SK-N-SH treated with all-trans-retinoic acid at 6 μM for 48 hours (cell line): ENCODE measurements around the gene PINK1.
"Not testable (repeated sequence)": the region's sequence is repeated elsewhere in the genome, so short reads cannot be mapped to it uniquely, and the experiment has no call there.

ENCODE experiments used
- ATAC-seq: fragments of 200-7000 bp; cut with Tn5 transposase; 3 replicates; pipeline ENCODE4 v1.9.1; 2020; ENCODE audit warnings: mild to moderate bottlenecking, moderate library complexity
- ARNTL ChIP-seq: fragments of 450-650 bp; formaldehyde crosslinking; IDR thresholded peaks from 2 replicates; pipeline ENCODE4 v1.5.0; 2020; ENCODE audit warnings: low read depth, mild to moderate bottlenecking, moderate library complexity, borderline replicate concordance
- BACH2 ChIP-seq: fragments of 250-450 bp; sonication (Bioruptor Pico); IDR thresholded peaks from 2 replicates; pipeline ENCODE4 v1.9.0; 2021; ENCODE audit warnings: mild to moderate bottlenecking, borderline replicate concordance
- CREB5 ChIP-seq: fragments of 250-450 bp; sonication (Bioruptor Pico); IDR thresholded peaks from 2 replicates; pipeline ENCODE4 v1.5.1; 2020; ENCODE audit warnings: low read depth, mild to moderate bottlenecking, moderate library complexity
- CSDC2 ChIP-seq: fragments of 250-450 bp; sonication (Bioruptor Pico); IDR thresholded peaks from 2 replicates; pipeline ENCODE4 v1.5.0; 2020; ENCODE audit warnings: mild to moderate bottlenecking, moderate library complexity
- CSRNP3 ChIP-seq: fragments of 250-450 bp; sonication (Bioruptor Pico); IDR thresholded peaks from 2 replicates; pipeline ENCODE4 v1.5.1; 2021; ENCODE audit warnings: mild to moderate bottlenecking, moderate library complexity
- ISL1 ChIP-seq: fragments of 250-450 bp; sonication (Bioruptor Pico); IDR thresholded peaks from 2 replicates; pipeline ENCODE4 v2.1.2; 2022; ENCODE audit warnings: mild to moderate bottlenecking, moderate library complexity
- OSR1 ChIP-seq: fragments of 250-450 bp; sonication (Bioruptor Pico); IDR thresholded peaks from 2 replicates; pipeline ENCODE4 v1.8.0; 2022; ENCODE audit warnings: moderate library complexity, mild to moderate bottlenecking, inconsistent platforms
- PATZ1 ChIP-seq: fragments of 250-450 bp; sonication (Bioruptor Pico); IDR thresholded peaks from 2 replicates; pipeline ENCODE4 v1.8.0; 2020; ENCODE audit warnings: mild to moderate bottlenecking, moderate library complexity, borderline replicate concordance
- POU6F1 ChIP-seq: fragments of 250-450 bp; sonication (Bioruptor Pico); IDR thresholded peaks from 2 replicates; pipeline ENCODE4 v1.8.0; 2021; ENCODE audit warnings: low read depth, mild to moderate bottlenecking, moderate library complexity, borderline replicate concordance
- PPARA ChIP-seq: fragments of 250-450 bp; sonication (Bioruptor Pico); IDR thresholded peaks from 2 replicates; pipeline ENCODE4 v1.5.0; 2020; ENCODE audit warnings: mild to moderate bottlenecking, borderline replicate concordance
- RARB ChIP-seq: fragments of 250-450 bp; sonication (Bioruptor Pico); IDR thresholded peaks from 2 replicates; pipeline ENCODE4 v1.8.0; 2021; ENCODE audit warnings: mild to moderate bottlenecking, moderate library complexity
- SNAI2 ChIP-seq: fragments of 250-450 bp; sonication (Bioruptor Pico); IDR thresholded peaks from 2 replicates; pipeline ENCODE4 v1.5.0; 2020; ENCODE audit warnings: mild to moderate bottlenecking, moderate library complexity
- TCF4 ChIP-seq: fragments of 250-450 bp; sonication (Bioruptor Pico); IDR thresholded peaks from 2 replicates; pipeline ENCODE4 v1.8.0; 2021; ENCODE audit warnings: mild to moderate bottlenecking, moderate library complexity, borderline replicate concordance
- TSHZ2 ChIP-seq: fragments of 250-450 bp; sonication (Bioruptor Pico); IDR thresholded peaks from 2 replicates; pipeline ENCODE4 v1.5.0; 2020; ENCODE audit warnings: mild to moderate bottlenecking, moderate library complexity
- ZFP3 ChIP-seq: fragments of 250-450 bp; sonication (Bioruptor Pico); IDR thresholded peaks from 2 replicates; pipeline ENCODE4 v1.5.0; 2020; ENCODE audit warnings: mild to moderate bottlenecking, moderate library complexity
- ZNF565 ChIP-seq: fragments of 450-650 bp; formaldehyde crosslinking; conservative IDR thresholded peaks from 2 replicates; pipeline ENCODE4 v1.5.0; 2020; ENCODE audit warnings: low read depth, mild to moderate bottlenecking, moderate library complexity
- ZNF70 ChIP-seq: fragments of 450-650 bp; formaldehyde crosslinking; IDR thresholded peaks from 2 replicates; pipeline ENCODE4 v1.5.0; 2020; ENCODE audit warnings: mild to moderate bottlenecking, moderate library complexity
- ZNF8 ChIP-seq: fragments of 450-650 bp; formaldehyde crosslinking; IDR thresholded peaks from 2 replicates; pipeline ENCODE4 v1.5.0; 2020; ENCODE audit warnings: mild to moderate bottlenecking, moderate library complexity

PINK1 gene

GRCh38 chr1:20670936-20671335 is 37.7 kb downstream of the PINK1 start:
- TF ChIP-seq TSHZ2 (no peak), TCF4 (CRISPR knock-in tag) (no peak), CREB5 (CRISPR knock-in tag) (no peak), PATZ1 (CRISPR knock-in tag) (no peak), ZFP3 (no peak), ZNF8 (CRISPR knock-in tag) (no peak), SNAI2 (no peak), OSR1 (no peak), POU6F1 (no peak), PPARA (CRISPR knock-in tag) (no peak), CSRNP3 (CRISPR knock-in tag) (no peak), BACH2 (CRISPR knock-in tag) (no peak), ZNF70 (CRISPR knock-in tag) (no peak), ZNF565 (CRISPR knock-in tag) (no peak), RARB (CRISPR knock-in tag) (no peak), ISL1 (no peak)
- ATAC-seq: no peak

- TF ChIP-seq ISL1: no peak
- no peak for TF ChIP-seq SNAI2
- TF ChIP-seq CSDC2 (CRISPR knock-in tag): no peak
- TF ChIP-seq CREB5 (CRISPR knock-in tag): no peak
- no peak for TF ChIP-seq TCF4 (CRISPR knock-in tag)
- TF ChIP-seq ZFP3: no peak
- TF ChIP-seq PPARA (CRISPR knock-in tag): no peak
- no peak for TF ChIP-seq RARB (CRISPR knock-in tag)
- TF ChIP-seq ARNTL (CRISPR knock-in tag): no peak
- TF ChIP-seq OSR1: no peak
- TF ChIP-seq, all 23 proteins: peak for 0
Measured at GRCh38 chr1:20672265-20672632, 39.0 kb downstream of the PINK1 start.

GRCh38 chr1:20673626-20674025 is 40.4 kb downstream of the PINK1 start:
- ATAC-seq: not testable (repeated sequence)

More at GRCh38 chr1:20672265-20672632, 39.0 kb downstream of the PINK1 start:
- no peak for ATAC-seq

GRCh38 chr1:20678599-20678998 is 45.3 kb downstream of the PINK1 start:
- ATAC-seq: no peak
- no peak for TF ChIP-seq CREB5 (CRISPR knock-in tag)
- no peak for TF ChIP-seq CSRNP3 (CRISPR knock-in tag)
- no peak for TF ChIP-seq OSR1
- TF ChIP-seq BACH2 (CRISPR knock-in tag): no peak
